ENCODE results near the gene TTLL5. TPM values are rescaled to one million over a fixed set of nuclear protein-coding genes. Genes with fewer than 3 reads are reported as not detected.

Gene TTLL5
- total and polyA plus RNA-seq, 9 of the 15 experiments (the other 6 are each of a cell fraction or from before 2014, with no cell fraction given), result 4.1 to 18.9 (median 12.6) TPM

GRCh38 chr14:75982266-75983018 lies 321.4 kb downstream of the TTLL5 start (continued):
- TF ChIP-seq NR4A1 (CRISPR knock-in tag; IDR thresholded peaks at IDR 0.05), result no peak
- no peak for TF ChIP-seq NR4A1 (tag; IDR thresholded peaks at IDR 0.05)
- TF ChIP-seq NR0B1 (IDR thresholded peaks at IDR 0.05; ENCODE audit: partially characterized antibody), result no peak
- no peak for TF ChIP-seq CBX5 (IDR thresholded peaks at IDR 0.05; ENCODE audit: borderline replicate concordance, low read depth)
- no peak for TF ChIP-seq ZNF449 (CRISPR knock-in tag; IDR thresholded peaks at IDR 0.05)
- no peak for TF ChIP-seq ZNF347 (CRISPR knock-in tag; IDR thresholded peaks at IDR 0.05; ENCODE audit: low read depth)
- no peak for TF ChIP-seq TFAP4 (CRISPR knock-in tag; IDR thresholded peaks at IDR 0.05; ENCODE audit: borderline replicate concordance)
- TF ChIP-seq GATA2 (CRISPR knock-in tag; IDR thresholded peaks at IDR 0.05), result no peak
- no peak for TF ChIP-seq HCFC1 (IDR thresholded peaks at IDR 0.05; ENCODE audit: low read depth, low read length)
- TF ChIP-seq, protein P1, sequence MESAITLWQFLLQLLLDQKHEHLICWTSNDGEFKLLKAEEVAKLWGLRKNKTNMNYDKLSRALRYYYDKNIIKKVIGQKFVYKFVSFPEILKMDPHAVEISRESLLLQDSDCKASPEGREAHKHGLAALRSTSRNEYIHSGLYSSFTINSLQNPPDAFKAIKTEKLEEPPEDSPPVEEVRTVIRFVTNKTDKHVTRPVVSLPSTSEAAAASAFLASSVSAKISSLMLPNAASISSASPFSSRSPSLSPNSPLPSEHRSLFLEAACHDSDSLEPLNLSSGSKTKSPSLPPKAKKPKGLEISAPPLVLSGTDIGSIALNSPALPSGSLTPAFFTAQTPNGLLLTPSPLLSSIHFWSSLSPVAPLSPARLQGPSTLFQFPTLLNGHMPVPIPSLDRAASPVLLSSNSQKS (CRISPR knock-in tag; IDR thresholded peaks at IDR 0.05), result no peak
- no peak for TF ChIP-seq SPI1 (IDR thresholded peaks at IDR 0.05; ENCODE audit: borderline replicate concordance, low read depth, low read length)
- TF ChIP-seq ZNF12 (CRISPR knock-in tag; IDR thresholded peaks at IDR 0.05), result peak; percentile 54; the same call in 1 of the 2 replicates
- no peak for TF ChIP-seq NR2C1 (IDR thresholded peaks at IDR 0.05)
- no peak for TF ChIP-seq NR2C1 (tag; IDR thresholded peaks at IDR 0.05)
- TF ChIP-seq, protein P2, sequence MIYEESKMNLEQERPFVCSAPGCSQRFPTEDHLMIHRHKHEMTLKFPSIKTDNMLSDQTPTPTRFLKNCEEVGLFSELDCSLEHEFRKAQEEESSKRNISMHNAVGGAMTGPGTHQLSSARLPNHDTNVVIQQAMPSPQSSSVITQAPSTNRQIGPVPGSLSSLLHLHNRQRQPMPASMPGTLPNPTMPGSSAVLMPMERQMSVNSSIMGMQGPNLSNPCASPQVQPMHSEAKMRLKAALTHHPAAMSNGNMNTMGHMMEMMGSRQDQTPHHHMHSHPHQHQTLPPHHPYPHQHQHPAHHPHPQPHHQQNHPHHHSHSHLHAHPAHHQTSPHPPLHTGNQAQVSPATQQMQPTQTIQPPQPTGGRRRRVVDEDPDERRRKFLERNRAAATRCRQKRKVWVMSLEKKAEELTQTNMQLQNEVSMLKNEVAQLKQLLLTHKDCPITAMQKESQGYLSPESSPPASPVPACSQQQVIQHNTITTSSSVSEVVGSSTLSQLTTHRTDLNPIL (CRISPR knock-in tag; IDR thresholded peaks at IDR 0.05), result no peak
- TF ChIP-seq ZNF436 (CRISPR knock-in tag; IDR thresholded peaks at IDR 0.05), result no peak
- no peak for TF ChIP-seq TBL1XR1 (IDR thresholded peaks at IDR 0.05; ENCODE audit: low read length in 2 of 2)
- no peak for TF ChIP-seq FOXP1 (CRISPR knock-in tag; IDR thresholded peaks at IDR 0.05)
- TF ChIP-seq, protein P3, sequence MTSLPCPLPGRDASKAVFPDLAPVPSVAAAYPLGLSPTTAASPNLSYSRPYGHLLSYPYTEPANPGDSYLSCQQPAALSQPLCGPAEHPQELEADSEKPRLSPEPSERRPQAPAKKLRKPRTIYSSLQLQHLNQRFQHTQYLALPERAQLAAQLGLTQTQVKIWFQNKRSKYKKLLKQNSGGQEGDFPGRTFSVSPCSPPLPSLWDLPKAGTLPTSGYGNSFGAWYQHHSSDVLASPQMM (CRISPR knock-in tag; IDR thresholded peaks at IDR 0.05), result no peak
- no peak for TF ChIP-seq BRCA1 (IDR thresholded peaks at IDR 0.05)
- no peak for TF ChIP-seq BRCA1 (CRISPR knock-in tag; IDR thresholded peaks at IDR 0.05)
- TF ChIP-seq ZNF586 (CRISPR knock-in tag; conservative IDR thresholded peaks at IDR 0.05), result no peak
- TF ChIP-seq RBM34 (IDR thresholded peaks at IDR 0.05; ENCODE audit: borderline replicate concordance, insufficient read depth, low read length), result no peak
